Ovary (tissue), 3 donors: ENCODE measurements around the gene TP63.

ENCODE experiments used
- POLR2A ChIP-seq: fragments of 450-650 bp; IDR thresholded peaks from one replicate; pipeline ENCODE4 v1.6.1; 2017; ENCODE audit warnings: antibody characterized with exemption, mild to moderate bottlenecking, moderate library complexity
- TF ChIP-seq, protein P1 (sequence below), 3 donors: fragments of 450-650 bp in 2 of 3; fragments of 200-600 bp in 1 of 3; IDR thresholded peaks; one replicate each; pipeline versions ENCODE4 v1.5.1 to v1.8.0; 2016 to 2022; ENCODE audit warnings: antibody characterized with exemption in 3 of 3, mild to moderate bottlenecking in 1 of 3
- donor health status: DM: no; HTN: no; CAD: no.

DNA sequence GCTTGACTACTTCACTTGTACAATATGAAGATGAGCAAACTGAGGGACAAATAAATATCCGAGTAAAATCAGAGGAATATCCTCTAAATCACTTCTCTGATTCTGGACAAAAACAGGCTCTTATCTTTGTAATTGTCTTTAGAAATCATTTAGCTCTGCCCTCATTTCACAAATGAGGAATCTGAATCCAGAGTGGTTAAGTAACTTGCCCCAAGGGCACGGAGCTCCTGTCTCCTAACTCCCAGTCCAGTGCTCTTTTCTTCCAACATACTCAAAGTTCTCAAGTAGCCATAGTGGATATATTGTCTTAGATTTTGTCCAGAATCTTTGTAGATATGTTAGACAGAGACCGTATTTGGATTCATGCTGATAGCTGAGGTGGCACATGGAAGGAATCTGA is 156.0 kb downstream of the TP63 start:
- TF ChIP-seq POLR2A, result no peak
- TF ChIP-seq, protein P1, sequence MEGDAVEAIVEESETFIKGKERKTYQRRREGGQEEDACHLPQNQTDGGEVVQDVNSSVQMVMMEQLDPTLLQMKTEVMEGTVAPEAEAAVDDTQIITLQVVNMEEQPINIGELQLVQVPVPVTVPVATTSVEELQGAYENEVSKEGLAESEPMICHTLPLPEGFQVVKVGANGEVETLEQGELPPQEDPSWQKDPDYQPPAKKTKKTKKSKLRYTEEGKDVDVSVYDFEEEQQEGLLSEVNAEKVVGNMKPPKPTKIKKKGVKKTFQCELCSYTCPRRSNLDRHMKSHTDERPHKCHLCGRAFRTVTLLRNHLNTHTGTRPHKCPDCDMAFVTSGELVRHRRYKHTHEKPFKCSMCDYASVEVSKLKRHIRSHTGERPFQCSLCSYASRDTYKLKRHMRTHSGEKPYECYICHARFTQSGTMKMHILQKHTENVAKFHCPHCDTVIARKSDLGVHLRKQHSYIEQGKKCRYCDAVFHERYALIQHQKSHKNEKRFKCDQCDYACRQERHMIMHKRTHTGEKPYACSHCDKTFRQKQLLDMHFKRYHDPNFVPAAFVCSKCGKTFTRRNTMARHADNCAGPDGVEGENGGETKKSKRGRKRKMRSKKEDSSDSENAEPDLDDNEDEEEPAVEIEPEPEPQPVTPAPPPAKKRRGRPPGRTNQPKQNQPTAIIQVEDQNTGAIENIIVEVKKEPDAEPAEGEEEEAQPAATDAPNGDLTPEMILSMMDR (IDR thresholded peaks at IDR 0.05), result no peak
